SK-N-MC (cell line): ENCODE measurements around the gene ARCN1.

ENCODE experiments used
- EZH2 ChIP-seq: fragments of 200-600 bp; sonication (generic); IDR thresholded peaks from one replicate; pipeline ENCODE4 v1.6.1; 2017; ENCODE audit warnings: antibody characterized with exemption
- FOXP2 ChIP-seq: optimal IDR thresholded peaks from 2 replicates; pipeline ENCODE3; 2011; ENCODE audit warnings: mild to moderate bottlenecking, moderate library complexity; ENCODE audit not compliant: insufficient read depth; ENCODE audit errors: extremely low read length, control extremely low read depth
- POLR2AphosphoS5 ChIP-seq: IDR thresholded peaks from 2 replicates; pipeline ENCODE4 v1.6.1; 2012; ENCODE audit warnings: mild to moderate bottlenecking, low read depth, low read length, borderline replicate concordance

GRCh38 chr11:118627566-118627965 is 55.4 kb downstream of the ARCN1 start:
- TF ChIP-seq EZH2 (no peak), POLR2AphosphoS5 (no peak), FOXP2 (no peak)
